RPMI8226 (cell line): ENCODE measurements around the gene GALNT18.
"Not testable (repeated sequence)": the region's sequence is repeated elsewhere in the genome, so short reads cannot be mapped to it uniquely, and the experiment has no call there.

ENCODE experiments used
- DNase-seq: peaks from one replicate; pipeline ENCODE4 v3.0.0-alpha.2; 2015

Gene GALNT18

DNA sequence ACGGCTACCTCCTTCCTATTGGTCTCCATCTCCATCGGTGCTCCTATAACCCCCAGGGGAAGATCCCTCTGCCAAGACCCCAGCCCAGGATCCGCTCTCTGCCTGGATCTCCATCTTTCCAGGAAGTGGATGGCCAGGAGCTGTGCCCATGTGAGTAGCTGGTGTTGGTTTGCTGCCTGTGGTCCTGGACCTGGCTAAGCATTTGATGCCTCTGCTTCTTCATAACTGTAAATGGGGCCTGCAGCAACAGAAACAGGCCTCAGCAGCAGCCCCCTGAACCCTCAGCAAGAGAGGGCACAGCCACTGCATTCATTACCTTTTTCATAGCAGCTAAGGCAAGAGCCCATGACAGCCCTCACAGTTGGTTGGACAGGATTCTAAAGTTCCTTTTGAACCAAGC is 242.1 kb downstream of the GALNT18 start:
- DNase-seq = no peak

DNA sequence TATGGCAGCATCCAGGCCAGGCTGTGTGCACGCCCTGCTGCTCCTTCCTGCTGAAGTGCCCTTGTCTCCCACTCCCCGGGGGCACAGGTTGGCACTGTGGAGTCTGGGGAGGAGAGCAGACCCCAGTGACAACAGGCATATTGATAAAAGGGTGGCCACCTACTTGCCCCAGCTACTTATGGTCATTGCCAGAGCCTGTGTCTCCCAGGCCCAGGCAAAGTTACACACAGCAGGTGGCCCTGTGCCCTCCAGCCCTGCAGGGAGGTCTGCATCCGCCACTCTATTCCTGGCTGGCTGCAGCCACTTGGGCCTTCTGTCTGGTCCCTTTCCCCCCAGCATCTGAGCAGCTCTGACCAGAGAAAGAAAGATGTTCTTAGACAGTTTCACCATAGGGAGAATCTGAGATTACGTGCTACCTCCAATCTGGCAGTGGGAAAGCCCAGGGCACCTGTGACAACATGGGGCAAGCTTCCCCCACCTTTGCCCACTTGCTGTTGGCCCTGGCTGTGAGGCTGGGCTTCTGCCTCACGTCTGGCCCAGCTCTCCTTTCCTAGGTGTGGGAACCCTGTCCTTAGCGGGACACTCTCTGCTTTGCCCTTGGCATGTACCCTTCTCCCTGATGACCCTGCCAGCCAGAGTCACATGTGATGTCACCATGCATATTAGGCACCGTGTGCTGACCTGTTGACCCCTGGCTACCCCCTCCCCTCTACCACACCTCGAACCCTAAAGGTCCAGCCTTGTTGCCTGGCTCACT is 243.4 kb downstream of the GALNT18 start:
- DNase-seq = no peak

DNA sequence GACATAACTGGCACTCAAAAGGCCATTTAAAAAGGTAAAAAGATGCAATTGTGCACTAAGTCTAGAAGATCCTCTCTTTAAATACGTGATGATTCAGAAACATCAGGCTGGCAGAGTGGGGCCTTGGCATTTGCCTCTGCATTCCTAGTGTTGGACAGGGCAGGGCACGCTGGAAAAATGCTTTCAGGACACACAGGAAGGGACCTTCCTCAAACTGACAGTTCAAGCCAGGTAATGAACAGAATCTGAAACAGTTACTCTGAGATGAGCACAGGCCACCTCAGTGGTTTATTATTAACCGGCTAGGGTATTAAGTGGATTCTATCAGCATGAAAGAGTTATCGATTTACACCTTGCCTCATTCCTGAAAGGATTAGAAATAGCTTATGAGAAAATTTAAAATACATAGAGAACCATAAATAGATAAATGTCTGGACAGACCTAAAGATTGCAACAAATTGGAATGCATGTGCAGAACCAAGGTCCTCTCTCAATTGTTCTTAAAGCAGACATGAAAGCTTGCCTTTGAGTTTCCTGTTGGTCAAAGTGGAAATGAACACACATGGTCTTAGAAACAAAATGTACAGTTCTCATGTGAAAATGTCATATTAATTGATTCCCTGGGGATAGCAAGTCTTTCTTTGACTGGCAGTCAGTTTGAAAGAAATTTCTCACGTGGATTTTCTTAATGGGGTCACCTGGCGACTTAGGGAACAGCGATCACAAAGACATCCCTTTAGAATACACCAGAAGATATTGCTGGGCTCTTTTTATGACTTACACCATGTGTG is 247.3 kb downstream of the GALNT18 start:
- DNase-seq = no peak

DNA sequence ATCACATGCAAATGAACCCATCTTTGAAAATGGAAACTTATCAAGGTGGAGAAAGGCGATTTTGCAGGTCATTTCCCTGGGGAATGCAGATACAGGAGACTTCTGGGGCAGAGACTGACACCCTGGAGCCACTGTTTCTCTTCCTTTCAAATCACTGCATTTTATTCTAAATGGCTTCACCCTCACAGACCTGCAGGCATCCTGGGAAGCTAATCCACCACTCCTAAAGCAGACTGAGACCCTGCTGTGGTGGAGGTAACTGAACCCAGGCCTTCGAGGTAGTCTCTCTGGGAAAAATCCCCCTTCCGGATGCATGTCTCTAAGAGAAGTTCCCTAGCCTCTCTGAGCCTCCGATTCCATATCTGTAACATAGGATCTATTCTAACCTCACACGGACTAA is 247.9 kb downstream of the GALNT18 start:
- DNase-seq = no peak

DNA sequence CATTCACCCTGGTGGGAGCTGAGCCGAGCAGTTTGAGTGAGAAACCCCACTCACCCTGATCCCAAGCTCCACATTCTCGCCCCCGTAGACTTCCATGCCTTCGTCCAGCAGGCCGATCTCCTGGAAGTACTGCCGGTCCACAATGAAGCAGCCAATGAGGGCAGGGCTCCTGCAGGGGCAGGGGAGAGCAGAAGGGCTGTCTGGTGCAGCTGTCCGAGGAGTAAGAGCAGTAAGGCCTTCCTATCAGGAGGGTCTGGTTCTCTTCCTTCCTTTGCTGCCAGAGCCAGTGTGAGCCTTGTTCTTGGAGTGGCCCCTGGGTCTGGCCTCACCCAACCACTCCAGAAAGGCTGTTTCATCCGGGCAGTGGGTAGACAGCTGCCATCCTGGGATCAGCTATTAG is 249.3 kb downstream of the GALNT18 start:
- no peak for DNase-seq

DNA sequence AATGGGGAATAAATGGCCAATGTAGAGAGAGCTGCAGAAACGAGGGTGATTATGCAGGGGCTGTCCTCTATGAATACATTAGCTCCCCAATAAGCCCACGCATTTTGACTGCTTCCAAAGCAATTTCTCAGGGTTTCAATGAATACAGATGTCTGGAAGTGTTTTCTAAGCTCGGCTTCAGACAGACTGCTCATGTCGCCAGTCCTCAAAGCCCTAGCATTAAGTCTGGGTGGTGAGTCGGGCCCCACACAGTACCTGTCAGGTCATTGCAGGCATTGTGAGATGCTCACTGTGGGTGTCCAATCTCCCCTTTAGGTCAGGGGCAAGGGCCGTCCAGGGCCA is 250.9 kb downstream of the GALNT18 start:
- no peak for DNase-seq

DNA sequence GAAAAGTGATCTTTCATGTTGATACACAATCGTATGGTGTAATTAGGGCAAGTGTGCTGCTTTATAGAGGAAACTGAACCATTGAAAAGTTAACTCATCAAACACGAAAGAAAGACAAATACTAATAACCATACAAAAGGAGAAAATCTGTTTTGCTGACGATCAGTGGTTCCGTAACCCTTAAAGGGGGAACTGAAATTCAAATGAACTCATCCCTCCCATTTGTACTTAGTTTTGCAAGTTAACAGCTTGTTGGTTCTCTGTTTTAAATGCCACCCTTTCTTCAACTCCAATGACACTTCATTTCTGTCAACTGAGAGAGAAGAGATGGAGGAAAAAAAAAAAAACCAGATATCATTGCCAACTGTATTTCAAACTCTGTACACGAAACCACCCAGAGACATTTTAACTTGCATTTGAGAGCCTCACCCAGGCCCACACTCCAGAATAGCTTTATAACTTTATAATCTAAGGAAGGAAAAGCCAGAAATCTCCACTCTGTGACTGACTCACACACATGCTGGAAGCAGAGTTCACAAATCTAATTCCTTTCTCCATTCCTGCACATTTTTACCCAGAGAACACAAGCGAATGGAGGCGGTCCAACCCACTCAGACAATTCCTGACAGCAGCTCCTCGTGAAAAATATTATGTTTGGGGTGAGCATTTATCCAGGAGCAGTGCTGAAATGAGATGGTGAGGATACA is 251.4 kb downstream of the GALNT18 start:
- DNase-seq = no peak

DNA sequence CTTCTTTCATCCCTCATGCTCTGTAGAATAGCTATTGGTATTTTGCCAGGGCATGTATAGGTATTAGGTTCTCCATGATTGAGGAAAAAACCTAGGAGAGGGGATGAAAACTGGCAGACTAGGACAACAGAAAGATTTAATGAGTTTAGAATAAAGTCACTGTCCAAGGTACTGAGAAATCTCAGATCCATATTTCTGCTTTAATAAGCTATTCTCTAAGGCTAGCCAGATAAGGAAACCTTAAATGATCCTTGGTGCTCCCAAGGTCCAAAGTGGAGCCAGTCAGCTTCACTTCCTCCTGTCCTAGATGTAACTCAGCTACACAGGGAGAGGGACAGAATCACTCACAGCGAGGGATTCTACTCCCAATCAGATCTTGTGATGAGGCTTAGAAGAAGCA is 255.0 kb downstream of the GALNT18 start:
- no peak for DNase-seq

DNA sequence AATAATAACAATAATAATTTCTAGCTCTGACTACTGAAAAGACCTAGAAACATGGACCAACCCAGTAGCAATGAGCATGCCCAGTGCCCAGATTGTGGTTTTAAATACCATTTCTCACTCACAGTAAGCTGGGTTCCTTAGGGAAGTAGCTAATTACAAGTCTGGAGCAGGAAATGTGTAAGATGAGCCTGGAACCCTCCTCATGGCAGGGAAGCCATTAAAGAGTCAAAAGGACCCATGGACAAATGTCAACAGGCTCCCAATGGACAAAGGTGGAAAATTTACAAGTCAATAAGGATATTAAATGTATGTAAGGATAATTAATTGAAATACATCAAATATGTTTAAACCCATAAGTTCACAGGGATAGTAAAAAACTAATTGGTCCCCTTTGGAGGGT is 258.1 kb downstream of the GALNT18 start:
- no peak for DNase-seq

DNA sequence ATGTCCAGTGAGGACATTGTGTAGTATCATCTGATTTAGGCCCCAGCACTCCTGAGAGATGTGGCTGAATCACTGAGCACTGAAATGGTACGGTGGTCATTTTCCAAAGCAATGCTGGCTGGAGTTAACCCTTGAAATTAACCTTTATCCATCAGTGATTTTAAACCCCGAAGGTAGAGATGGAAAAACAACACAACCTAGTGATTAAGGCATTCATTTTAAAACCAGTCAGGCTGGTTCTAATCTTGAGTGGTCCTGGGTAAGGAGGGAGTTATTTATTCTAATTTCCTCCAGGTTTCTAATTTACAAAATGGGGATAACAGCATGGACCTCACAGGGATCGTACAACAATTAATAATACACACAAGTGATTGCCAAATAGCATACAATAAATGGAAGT is 262.2 kb downstream of the GALNT18 start:
- DNase-seq = no peak

DNA sequence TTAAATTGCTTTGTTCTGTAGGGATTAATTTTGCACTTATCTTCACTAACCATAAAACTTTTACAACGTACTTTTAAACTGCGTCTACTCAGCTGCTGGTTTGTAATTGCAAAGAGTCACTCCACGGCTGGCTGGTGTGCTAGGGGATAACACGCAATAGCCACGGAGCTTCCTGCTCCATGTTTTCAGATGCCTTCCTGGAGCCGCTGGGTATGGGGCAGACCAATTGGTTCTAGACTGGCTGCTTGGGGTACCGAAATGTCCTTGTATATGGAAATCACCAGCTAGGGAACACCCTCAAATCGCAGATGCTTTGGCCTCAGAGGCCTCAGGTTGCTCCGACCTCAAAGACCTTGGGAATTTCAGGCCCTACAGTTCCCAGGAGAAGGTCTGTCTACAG is 265.0 kb downstream of the GALNT18 start:
- no peak for DNase-seq

DNA sequence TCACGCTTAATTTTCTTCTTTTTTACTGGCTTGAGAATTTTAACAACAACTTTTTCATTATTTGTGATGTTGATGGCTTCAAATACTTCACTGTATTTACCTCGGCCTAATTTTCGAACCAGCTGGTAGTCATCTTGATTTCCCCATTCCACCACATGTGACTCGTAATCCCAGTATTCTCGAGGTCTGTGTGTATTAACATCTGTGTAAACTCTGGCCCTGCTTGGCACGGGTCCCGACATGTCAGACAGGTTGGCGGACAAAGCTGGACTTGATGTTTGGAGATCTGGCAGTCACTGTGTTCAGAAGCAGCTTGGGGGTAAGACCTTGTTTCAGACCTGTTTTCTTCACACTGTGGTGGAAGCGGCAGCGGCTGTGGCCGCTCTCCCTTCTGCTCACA is 268.9 kb downstream of the GALNT18 start, which contains the start of gene CSNK2A3:
CSNK2A3 (minus strand) TSS at position 373 of the 400 bp plus-strand sequence; CDS start at position 242, 131 bp downstream.
- not testable (repeated sequence) for DNase-seq

DNA sequence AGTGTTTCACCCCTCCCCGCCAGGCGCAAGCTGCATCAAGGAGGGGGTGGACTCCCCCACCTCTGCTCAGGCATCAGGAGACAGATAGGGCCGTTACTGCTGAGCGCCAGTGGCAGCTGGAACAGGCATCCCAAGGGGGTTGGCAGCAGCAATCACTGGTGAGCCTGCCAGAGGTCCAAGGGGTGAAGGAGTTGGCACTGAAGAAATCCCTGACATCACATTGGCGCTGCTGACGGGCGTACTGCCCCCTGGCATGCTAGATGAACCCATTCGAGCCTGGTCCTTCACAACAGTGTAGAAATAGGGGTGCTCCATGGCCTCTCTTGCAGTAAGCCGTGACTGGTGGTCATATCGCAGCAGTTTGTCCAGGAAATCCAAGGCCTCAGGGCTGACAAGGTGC is 270.0 kb downstream of the GALNT18 start:
- DNase-seq = not testable (repeated sequence)

DNA sequence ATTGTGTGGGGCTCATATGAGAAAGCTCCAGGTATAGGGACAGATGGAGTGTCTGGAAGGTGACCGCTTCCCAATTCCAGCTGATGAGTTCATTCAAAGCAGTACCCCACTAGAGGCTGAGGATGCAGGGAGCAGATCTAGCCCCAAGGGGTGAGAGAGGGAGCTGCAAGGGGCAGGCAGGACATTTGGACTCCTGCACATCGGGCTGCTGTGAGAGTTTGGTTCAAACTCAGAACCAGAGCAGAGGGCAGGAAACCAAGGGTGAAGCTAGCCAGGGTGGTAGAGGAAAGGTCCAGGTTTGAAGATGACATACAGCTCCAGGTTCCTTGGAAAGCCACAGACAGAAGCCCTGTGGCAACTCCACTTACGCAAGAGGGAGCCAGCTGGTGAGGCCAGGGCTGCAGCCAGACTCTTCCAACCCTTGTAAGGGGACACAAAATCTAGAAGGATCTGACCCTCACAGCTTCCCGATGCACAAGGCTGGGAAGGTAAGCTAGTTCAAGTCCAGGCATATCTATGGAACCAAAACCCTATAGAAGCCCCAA is 270.7 kb downstream of the GALNT18 start:
- DNase-seq = no peak

DNA sequence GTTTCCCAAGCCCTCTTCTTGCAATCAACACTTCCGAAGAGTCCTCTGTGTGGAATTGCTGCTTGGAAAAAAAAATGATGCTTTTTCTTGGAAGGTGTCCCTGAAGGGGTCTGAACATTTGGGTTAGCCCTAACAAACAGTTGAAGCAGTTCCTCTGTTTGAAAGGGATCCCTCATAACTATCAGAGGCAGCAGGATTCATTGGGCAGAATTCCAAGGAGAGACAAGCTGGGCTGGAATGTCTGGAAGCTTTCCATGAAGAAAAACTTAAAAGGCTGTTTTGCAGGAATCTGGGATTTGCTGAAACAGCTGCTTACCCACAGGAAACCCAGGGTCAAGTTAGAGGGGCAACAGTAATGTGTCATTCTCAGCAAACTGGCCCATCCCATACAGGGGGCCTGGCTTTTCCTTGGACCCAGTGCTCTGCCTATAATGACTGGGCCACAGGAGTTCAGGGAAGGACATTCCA is 271.9 kb downstream of the GALNT18 start:
- no peak for DNase-seq

DNA sequence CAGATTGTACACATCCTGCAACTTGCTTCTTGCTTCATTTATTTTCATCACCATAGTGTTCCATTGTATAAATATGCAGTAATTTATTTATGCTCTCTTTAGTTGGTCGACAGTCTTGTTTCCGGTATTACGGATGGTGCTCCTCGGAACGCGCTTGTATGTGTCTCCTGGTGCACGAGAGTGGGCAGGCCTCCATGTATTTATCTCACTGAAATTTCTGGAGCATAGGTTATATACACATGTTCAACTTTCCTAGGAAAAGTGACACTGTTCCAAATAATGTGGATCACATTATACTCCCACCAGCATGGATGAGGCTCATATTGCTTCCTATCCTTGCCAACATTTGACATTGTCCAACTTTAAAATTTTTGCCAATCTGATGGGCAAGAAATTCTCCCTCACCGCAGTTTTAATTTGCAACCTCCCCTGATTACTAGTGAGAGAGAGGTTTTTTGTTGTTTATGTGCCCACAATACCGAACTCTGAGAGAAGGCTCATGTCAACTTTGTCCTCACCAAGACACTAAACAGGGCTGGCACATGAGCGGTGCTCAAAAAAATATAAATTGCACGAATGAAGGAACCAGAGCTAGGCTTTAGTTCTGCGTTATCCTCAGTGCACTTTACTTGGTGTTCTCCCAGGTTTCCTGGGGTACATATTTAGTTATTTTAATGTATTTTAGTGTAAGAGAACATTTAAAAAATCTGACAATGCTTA is 272.5 kb downstream of the GALNT18 start:
- no peak for DNase-seq

DNA sequence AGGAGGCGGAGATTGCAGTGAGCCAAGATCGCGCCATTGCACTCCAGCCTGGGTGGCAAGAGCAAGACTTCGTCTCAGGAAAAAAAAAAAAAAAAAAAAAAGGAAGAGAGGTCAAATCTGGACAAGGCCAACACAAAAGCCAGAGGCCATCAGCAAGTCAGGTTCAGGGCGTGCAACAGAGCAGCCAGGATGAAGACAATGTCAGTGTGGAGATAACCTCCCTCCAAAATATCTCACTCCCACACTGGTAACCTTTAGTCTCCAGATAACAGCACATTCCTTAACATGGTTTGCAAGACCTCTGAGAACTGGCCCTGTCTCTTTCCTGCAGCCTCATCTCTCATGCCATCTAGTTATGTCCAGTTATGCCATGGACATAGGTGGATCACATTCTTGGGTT is 273.5 kb downstream of the GALNT18 start:
- no peak for DNase-seq

DNA sequence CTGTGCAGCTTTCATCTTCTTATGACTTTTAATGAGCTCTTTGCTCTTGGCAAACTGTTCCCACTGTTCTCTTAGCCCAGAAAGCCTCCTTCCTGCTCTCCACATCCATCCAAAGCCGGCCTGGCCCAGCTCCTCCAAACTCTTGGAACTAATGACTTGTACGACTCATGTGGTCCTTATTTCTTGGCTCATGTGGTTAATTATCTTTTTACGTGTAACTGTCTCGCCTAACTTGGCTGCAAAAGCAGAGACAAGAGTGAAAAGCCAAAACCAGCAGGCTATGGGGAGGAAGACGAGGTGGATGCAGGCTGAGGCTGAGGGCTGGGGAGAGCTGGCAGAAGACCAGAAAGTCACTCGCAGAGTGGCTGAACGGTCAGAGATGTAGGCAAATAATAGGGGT is 274.2 kb downstream of the GALNT18 start:
- no peak for DNase-seq

DNA sequence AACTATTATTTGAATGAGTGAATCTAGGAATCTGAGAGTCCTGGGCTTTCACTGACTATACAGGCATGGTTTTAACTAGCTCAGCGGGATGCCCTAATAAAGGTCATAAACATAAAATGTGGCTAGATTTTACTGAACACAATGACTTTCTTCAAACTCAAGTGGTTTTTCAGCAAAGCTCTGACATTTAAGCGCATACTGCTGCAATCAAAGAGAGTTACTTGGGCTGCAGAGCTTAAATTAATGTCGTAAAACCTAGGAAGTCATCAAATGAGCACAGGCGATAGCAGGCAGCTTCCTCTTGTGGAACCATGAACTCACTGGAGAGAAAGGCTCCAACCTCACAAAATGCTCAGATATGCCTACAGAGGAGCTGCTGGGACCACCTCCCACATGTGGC is 275.5 kb downstream of the GALNT18 start:
- DNase-seq = no peak

DNA sequence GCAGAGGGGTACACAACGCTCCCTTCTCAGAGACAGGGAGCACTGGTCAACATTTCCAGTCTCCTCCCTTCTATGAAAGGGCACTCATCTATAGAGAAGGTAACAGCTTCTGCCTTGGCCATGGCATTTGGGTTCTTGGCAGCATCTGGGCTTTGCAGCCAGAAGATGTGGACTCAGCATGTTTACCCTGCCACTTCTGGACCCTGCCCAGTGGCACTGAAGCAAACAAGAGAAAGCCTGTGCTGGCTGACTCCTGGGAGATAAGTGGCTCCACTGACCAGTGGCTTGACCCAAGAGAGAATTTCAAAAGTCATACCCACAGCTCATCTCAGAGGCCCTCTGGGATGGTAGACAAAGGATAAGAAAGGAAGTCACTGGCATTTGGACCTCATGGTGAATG is 276.7 kb downstream of the GALNT18 start:
- no peak for DNase-seq

DNA sequence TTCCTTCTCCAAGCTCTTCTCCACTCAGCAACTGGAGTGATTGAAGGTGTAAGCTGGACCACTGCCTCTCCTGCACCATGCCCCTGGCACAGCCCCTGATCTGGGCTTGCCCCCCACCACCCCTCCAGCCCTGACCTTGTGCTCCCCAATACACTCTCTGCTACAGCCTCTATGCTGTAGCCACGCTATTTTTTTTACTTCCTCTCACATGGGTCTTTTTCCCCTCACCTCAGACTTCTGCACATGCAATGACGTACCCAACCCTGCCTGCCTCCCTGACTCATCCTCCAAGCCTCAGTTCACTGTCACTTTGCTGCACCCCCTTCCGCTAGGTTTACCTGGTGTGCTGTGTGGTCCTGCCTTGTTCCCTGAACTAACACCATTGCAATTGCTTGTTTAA is 277.8 kb downstream of the GALNT18 start:
- DNase-seq = no peak

DNA sequence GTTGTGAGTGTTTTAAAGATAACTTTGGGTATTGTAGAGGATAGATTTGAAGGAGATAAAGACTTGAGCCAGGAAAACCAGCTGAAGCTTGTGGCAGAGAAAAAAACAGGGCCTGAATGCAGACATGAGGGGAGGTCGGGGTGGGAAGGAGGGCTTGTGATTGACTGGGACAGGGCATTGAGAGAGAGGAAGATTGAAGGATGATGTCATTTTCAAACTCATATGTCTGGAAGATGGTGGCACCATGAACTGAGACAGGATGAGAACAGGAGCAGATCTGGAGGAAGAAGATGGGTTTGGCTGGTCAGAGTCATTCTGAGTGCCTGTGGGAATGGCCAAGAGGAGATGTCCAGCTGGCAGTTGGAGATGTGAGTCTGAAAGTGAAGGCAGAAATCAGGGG is 283.5 kb downstream of the GALNT18 start:
- no peak for DNase-seq

DNA sequence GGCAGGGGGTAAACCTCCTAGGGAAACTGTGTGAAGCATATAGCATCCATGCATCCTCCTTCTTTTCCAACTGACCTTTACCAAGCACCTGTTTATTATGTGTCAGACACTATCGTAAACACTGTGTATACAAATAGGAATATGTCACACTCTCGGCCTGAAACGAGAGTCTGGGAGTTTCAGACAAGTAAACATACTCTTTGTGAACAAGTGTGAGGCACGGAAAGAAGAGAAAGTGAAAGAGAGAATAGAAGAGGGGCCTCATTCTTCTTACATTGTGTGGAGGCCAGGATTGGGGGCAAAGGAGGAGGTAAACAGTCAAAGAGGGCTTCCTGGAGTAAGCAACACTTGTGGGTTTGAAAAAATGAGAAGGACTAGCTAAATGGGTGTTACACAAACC is 285.1 kb downstream of the GALNT18 start:
- no peak for DNase-seq
